GM23338 (cell line): ENCODE results near the gene ELANE. TPM values are rescaled to one million over a fixed set of nuclear protein-coding genes. Genes with fewer than 3 reads are reported as not detected.
"Not testable (repeated sequence)": the region's sequence is repeated elsewhere in the genome, so short reads cannot be mapped to it uniquely, and the experiment has no call there.

Experiments used
- ATAC-seq: fragments of 200-7000 bp; cut with Tn5 transposase; 3 replicates; pipeline ENCODE4 v1.9.1; 2020
- DNase-seq: peaks from one replicate; pipeline ENCODE4 v3.0.0-alpha.2; 2015; ENCODE audit warnings: low spot score
- H2AFZ ChIP-seq: fragments of 200-600 bp; sonication (generic); 2 replicates; pipeline ENCODE4 v1.8.0; 2016; ENCODE audit warnings: antibody characterized with exemption, mild to moderate bottlenecking, moderate library complexity
- H3F3A ChIP-seq: fragments of 200-600 bp; sonication (generic); replicated peaks from 2 replicates; pipeline ENCODE4 v1.8.0; 2017; ENCODE audit warnings: antibody characterized with exemption, mixed run types, low read depth
- H3K27ac ChIP-seq: fragments of 200-600 bp; sonication (generic); 2 replicates; pipeline ENCODE4 v1.6.1; 2016; ENCODE audit warnings: low read depth
- H3K27me3 ChIP-seq: fragments of 200-600 bp; sonication (generic); 2 replicates; pipeline ENCODE4 v1.8.0; 2016; ENCODE audit warnings: mild to moderate bottlenecking, mixed run types, moderate library complexity; ENCODE audit not compliant: insufficient read depth
- H3K36me3 ChIP-seq: fragments of 200-600 bp; sonication (generic); 2 replicates; pipeline ENCODE4 v1.8.0; 2016; ENCODE audit warnings: mild to moderate bottlenecking; ENCODE audit not compliant: insufficient read depth
- H3K4me1 ChIP-seq: fragments of 200-600 bp; sonication (generic); 2 replicates; pipeline ENCODE4 v1.8.0; 2016; ENCODE audit warnings: mild to moderate bottlenecking, moderate library complexity; ENCODE audit not compliant: insufficient read depth
- H3K4me2 ChIP-seq: fragments of 200-600 bp; sonication (generic); 2 replicates; pipeline ENCODE4 v1.7.1; 2017; ENCODE audit warnings: mixed run types
- H3K4me3 ChIP-seq: fragments of 200-600 bp; sonication (generic); 2 replicates; pipeline ENCODE4 v1.6.1; 2016; ENCODE audit warnings: mixed run types
- H3K79me2 ChIP-seq: fragments of 200-600 bp; sonication (generic); replicated peaks from 2 replicates; pipeline ENCODE4 v1.8.0; 2017; ENCODE audit warnings: mild to moderate bottlenecking; ENCODE audit not compliant: insufficient read depth
- H3K9me2 ChIP-seq: fragments of 200-600 bp; sonication (generic); 2 replicates; pipeline ENCODE4 v1.8.0; 2017; ENCODE audit not compliant: insufficient read depth
- H4K20me1 ChIP-seq: fragments of 200-600 bp; sonication (generic); replicated peaks from 2 replicates; pipeline ENCODE4 v1.8.0; 2017; ENCODE audit warnings: mild to moderate bottlenecking; ENCODE audit not compliant: insufficient read depth
- H3K27ac Mint-ChIP-seq: 2 replicates; pipeline ENCODE4 v1.8.0; 2020; ENCODE audit warnings: inconsistent platforms, mild to moderate bottlenecking, moderate library complexity, mixed read lengths
- H3K27me3 Mint-ChIP-seq: 3 replicates; pipeline ENCODE4 v1.8.0; 2022; ENCODE audit warnings: low read depth, mild to moderate bottlenecking, moderate library complexity, mixed read lengths, inconsistent platforms; ENCODE audit not compliant: insufficient read depth, poor library complexity
- H3K36me3 Mint-ChIP-seq: 3 replicates; pipeline ENCODE4 v1.8.0; 2021; ENCODE audit warnings: low read depth, mild to moderate bottlenecking, inconsistent platforms, moderate library complexity, mixed read lengths
- H3K4me1 Mint-ChIP-seq: 3 replicates; pipeline ENCODE4 v1.8.0; 2020; ENCODE audit warnings: mild to moderate bottlenecking, inconsistent platforms, mixed read lengths
- H3K4me3 Mint-ChIP-seq: 3 replicates; pipeline ENCODE4 v1.8.0; 2021; ENCODE audit warnings: moderate library complexity, mild to moderate bottlenecking, inconsistent platforms, mixed read lengths
- H3K9me3 Mint-ChIP-seq: 3 replicates; pipeline ENCODE4 v1.8.0; 2020; ENCODE audit warnings: moderate library complexity, mild to moderate bottlenecking, inconsistent platforms, mixed read lengths
- ZNF462 ChIP-seq: fragments of 250-450 bp; sonication (Bioruptor Pico); IDR thresholded peaks from 2 replicates; pipeline ENCODE4 v1.5.0; 2020; ENCODE audit warnings: mild to moderate bottlenecking, moderate library complexity
- polyA plus RNA-seq: library from polyadenylated mRNA; unstranded; fragments of >200 nt; fragmentation: Nextera tagmentation; extraction: Ambion mirVana; gene quantifications from 2 replicates; pipeline ENCODE4 v1.2.1, GENCODE V29; 2016
- total RNA-seq: library from RNA; depleted of rRNA; stranded (reverse); fragments of >200 nt; shearing (Covaris generic); gene quantifications from 2 replicates; pipeline ENCODE4 v1.2.3, GENCODE V29; 2014

Gene ELANE
- total and polyA plus RNA-seq, 2 experiments from 2014 or later = not detected

GRCh38 chr19:890831-891230 is 38.7 kb downstream of the ELANE start (continued):
- no peak for TF ChIP-seq ZNF462 (CRISPR knock-in tag)

GRCh38 chr19:891421-892200 is 39.5 kb downstream of the ELANE start:
- H3K9me3 Mint-ChIP-seq, H3K27ac ChIP-seq, ATAC-seq: not testable (repeated sequence)

More at GRCh38 chr19:891421-892200, 39.5 kb downstream of the ELANE start:
- H4K20me1 ChIP-seq, H3K27me3 ChIP-seq, H3K4me1 Mint-ChIP-seq, H3K9me2 ChIP-seq, H3K79me2 ChIP-seq, H3K27ac Mint-ChIP-seq, H3F3A ChIP-seq, H3K36me3 ChIP-seq, H2AFZ ChIP-seq, H3K4me1 ChIP-seq, DNase-seq: not testable (repeated sequence)
- peak overlapping the region; percentile 82; the same call in 2 of the 3 replicates for H3K4me3 Mint-ChIP-seq
- peak overlapping the region; percentile 86 for H3K4me2 ChIP-seq
- peak overlapping the region; percentile 76 for H3K4me3 ChIP-seq
- peaks cover 11% of the 10 kb centered on the region for H3K36me3 Mint-ChIP-seq
- H3K27me3 Mint-ChIP-seq = peaks cover 20% of the 10 kb centered on the region
